PC-9 (cell line): ENCODE results near the gene IFNL1. TPM values are rescaled to one million over a fixed set of nuclear protein-coding genes. Genes with fewer than 3 reads are reported as not detected.

Source experiments
- BruUV-seq: library from RNA; stranded (reverse); fragments of 400-500 nt; replicated peaks from 2 replicates; lab custom pipeline; 2021; lab: Mats Ljungman, UMichigan
- CTCF ChIA-PET: fragments of 300-600 bp; sonication (Branson Sonifier 250); formaldehyde crosslinking; loops from one replicate; lab custom pipeline; 2022; ENCODE audit warnings: antibody characterized with exemption; lab: Charles Lee
- POLR2A ChIA-PET: fragments of 300-600 bp; sonication (Branson Sonifier 250); formaldehyde crosslinking; loops from one replicate; lab custom pipeline; 2022; ENCODE audit warnings: antibody characterized with exemption; ENCODE audit not compliant: unreplicated experiment; lab: Charles Lee
- DNase-seq, 2 experiments: peaks; one replicate each; pipeline versions ENCODE4 v3.0.0 to v3.0.0-alpha.2; 2015 to 2022; ENCODE audit warnings: mixed read lengths in 1 of 2
- H2AFZ ChIP-seq: fragments of 200-600 bp; sonication (generic); 2 replicates; pipeline ENCODE4 v1.8.1; 2017; ENCODE audit warnings: antibody characterized with exemption
- H3F3A ChIP-seq: fragments of 200-600 bp; sonication (generic); 2 replicates; pipeline ENCODE4 v1.8.1; 2017; ENCODE audit warnings: antibody characterized with exemption, mild to moderate bottlenecking, low read depth; ENCODE audit not compliant: insufficient read depth
- H3K27ac ChIP-seq: fragments of 200-600 bp; sonication (generic); 2 replicates; pipeline ENCODE4 v1.6.1; 2016; ENCODE audit warnings: mixed run types
- H3K27me3 ChIP-seq: fragments of 200-600 bp; sonication (generic); 2 replicates; pipeline ENCODE4 v1.6.1; 2016; ENCODE audit warnings: low read depth, mixed run types; ENCODE audit not compliant: insufficient read depth
- H3K36me3 ChIP-seq: fragments of 200-600 bp; sonication (generic); 2 replicates; pipeline ENCODE4 v1.6.1; 2016; ENCODE audit warnings: low read depth, mixed run types
- H3K4me1 ChIP-seq: fragments of 200-600 bp; sonication (generic); replicated peaks from 2 replicates; pipeline ENCODE4 v1.6.1; 2016; ENCODE audit warnings: mixed run types; ENCODE audit not compliant: insufficient read depth
- H3K4me2 ChIP-seq: fragments of 200-600 bp; sonication (generic); 2 replicates; pipeline ENCODE4 v1.6.1; 2017; ENCODE audit warnings: mixed run types
- H3K4me3 ChIP-seq: fragments of 200-600 bp; sonication (generic); 2 replicates; pipeline ENCODE4 v1.6.1; 2016; ENCODE audit warnings: mixed run types
- H3K79me2 ChIP-seq: fragments of 200-600 bp; sonication (generic); 2 replicates; pipeline ENCODE4 v1.6.1; 2017; ENCODE audit warnings: low read depth, mixed run types
- H3K9me2 ChIP-seq: fragments of 200-600 bp; sonication (generic); 2 replicates; pipeline ENCODE4 v1.8.1; 2017; ENCODE audit warnings: mild to moderate bottlenecking; ENCODE audit not compliant: insufficient read depth
- H3K9me3 ChIP-seq: fragments of 200-600 bp; sonication (generic); 2 replicates; pipeline ENCODE4 v1.8.1; 2016; ENCODE audit warnings: low read depth; ENCODE audit not compliant: insufficient read depth
- H4K20me1 ChIP-seq: fragments of 200-600 bp; sonication (generic); 2 replicates; pipeline ENCODE4 v1.8.1; 2017; ENCODE audit not compliant: insufficient read depth
- CTCF ChIP-seq: fragments of 200-600 bp; sonication (generic); conservative IDR thresholded peaks from 2 replicates; pipeline ENCODE4 v1.6.1; 2017; ENCODE audit warnings: mixed run types, antibody characterized with exemption, mild to moderate bottlenecking, moderate library complexity
- EZH2 ChIP-seq: fragments of 200-600 bp; sonication (generic); IDR thresholded peaks from 2 replicates; pipeline ENCODE4 v1.8.0; 2017; ENCODE audit warnings: antibody characterized with exemption, low read depth
- intact Hi-C: fragments of 100-400 bp; cut with micrococcal nuclease; formaldehyde crosslinking; loops from one replicate; pipeline ENCODE4 v1.10.0; 2022; ENCODE audit not compliant: unreplicated experiment
- total RNA-seq: library from RNA; stranded (reverse); gene quantifications from 2 replicates; pipeline ENCODE4 v1.2.3, GENCODE V29; 2021

The IFNL1 gene
- total RNA-seq, 1 experiment from 2014 or later = not detected

DNA sequence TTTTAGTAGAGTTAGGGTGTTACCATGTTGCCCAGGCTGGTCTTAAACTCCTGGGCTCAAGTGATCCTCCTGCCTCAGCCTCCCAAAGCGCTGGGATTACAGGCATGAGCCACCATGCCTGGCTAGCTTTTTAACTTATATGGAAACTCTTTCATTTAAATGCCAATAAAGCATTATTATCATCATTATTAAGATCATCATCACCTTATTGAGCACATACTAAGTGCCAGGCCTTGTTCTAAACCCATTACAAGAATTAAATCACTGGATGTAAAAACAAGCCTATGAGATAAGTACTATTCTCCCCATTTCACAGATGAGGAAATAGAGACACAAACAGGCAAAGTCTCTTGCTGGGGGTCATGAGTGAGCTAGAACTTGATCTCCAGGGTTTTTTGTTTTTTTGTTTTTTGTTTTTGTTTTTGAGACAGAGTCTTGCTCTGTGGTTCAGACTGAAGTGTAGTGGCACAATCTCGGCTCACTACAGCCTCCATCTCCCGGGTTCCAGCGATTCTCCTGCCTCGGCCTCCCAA lies 38.3 kb downstream of the IFNL1 start:
- POLR2A ChIA-PET = interaction anchor here (0.6 kb wide), 1 partner anchor 292 kb away, joined by 7 read pairs; no protein-coding TSS in a partner anchor
- Histone ChIP-seq H3F3A (peaks cover 18% of the 10 kb centered on the region; the same call in 1 of the 2 replicates), H4K20me1 (no peaks in the 10 kb centered on the region), H3K27me3 (no peaks in the 10 kb centered on the region), H3K4me2 (no peak overlapping the region), H2AFZ (no peak overlapping the region), H3K79me2 (no peaks in the 10 kb centered on the region), H3K27ac (no peak overlapping the region), H3K36me3 (no peaks in the 10 kb centered on the region), H3K4me1 (no peaks in the 10 kb centered on the region; the same call in 1 of the 2 replicates), H3K4me3 (no peak overlapping the region), H3K9me2 (no peaks in the 10 kb centered on the region), H3K9me3 (no peaks in the 10 kb centered on the region)
- no peak for DNase-seq
- no TSS peak for BruUV-seq
- TF ChIP-seq CTCF (no peak), EZH2 (no peak)
- CTCF ChIA-PET = no interaction called here
- intact Hi-C loops = no loop called here

GRCh38 chr19:39335168-39335548 lies 39.0 kb downstream of the IFNL1 start:
- POLR2A ChIA-PET = no interaction called here
- Histone ChIP-seq H3K9me3 (no peaks in the 10 kb centered on the region), H3K4me3 (no peak overlapping the region), H3K27me3 (no peaks in the 10 kb centered on the region), H3K27ac (no peak overlapping the region), H3K4me1 (peaks cover 2% of the 10 kb centered on the region; the same call in 1 of the 2 replicates), H3K36me3 (no peaks in the 10 kb centered on the region), H3K79me2 (0 out of 2 replicates have a peak, but pooled peaks cover under 1% of the 10 kb centered on the region), H3K9me2 (no peaks in the 10 kb centered on the region), H3K4me2 (no peak overlapping the region), H2AFZ (no peak overlapping the region), H3F3A (peaks cover 18% of the 10 kb centered on the region; the same call in 1 of the 2 replicates), H4K20me1 (no peaks in the 10 kb centered on the region)
- DNase-seq = no peak
- no TSS peak for BruUV-seq
- TF ChIP-seq EZH2 (no peak), CTCF (no peak)
- intact Hi-C loops = no loop called here
- CTCF ChIA-PET = no interaction called here

DNA sequence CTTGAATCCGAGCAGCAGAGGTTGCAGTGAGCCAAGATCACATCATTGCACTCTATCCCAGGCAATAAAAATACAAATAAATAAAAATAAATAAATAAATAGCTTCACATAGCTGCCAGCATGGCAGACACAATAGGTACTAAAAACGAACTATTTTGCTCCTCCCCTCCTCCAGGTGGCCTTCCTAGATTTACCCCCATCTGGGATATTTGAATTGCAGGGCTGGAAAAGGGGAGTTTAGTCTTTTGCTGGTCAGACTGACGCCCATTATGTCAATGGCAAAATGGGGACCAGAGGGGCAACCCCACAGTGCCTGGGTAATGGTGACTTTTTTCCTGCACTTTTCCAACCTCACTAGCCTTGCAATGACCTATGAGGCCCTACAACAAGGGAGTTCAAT lies 40.3 kb downstream of the IFNL1 start:
- H3K4me3 ChIP-seq = no peak overlapping the region
- POLR2A ChIA-PET = no interaction called here
- no peaks in the 10 kb centered on the region for H3K27me3 ChIP-seq
- BruUV-seq = no TSS peak
- no peaks in the 10 kb centered on the region for H3K36me3 ChIP-seq
- H3K9me3 ChIP-seq = no peaks in the 10 kb centered on the region
- intact Hi-C loops = no loop called here
- H3K4me1 ChIP-seq = peaks cover 10% of the 10 kb centered on the region
- TF ChIP-seq CTCF = no peak
- TF ChIP-seq EZH2 = no peak
- H3F3A ChIP-seq = peaks cover 10% of the 10 kb centered on the region; the same call in 1 of the 2 replicates
- no peaks in the 10 kb centered on the region for H4K20me1 ChIP-seq
- no peak overlapping the region for H2AFZ ChIP-seq
- CTCF ChIA-PET = interaction anchor here (0.7 kb wide), 1 partner anchor 100 kb away, joined by 3 read pairs; no protein-coding TSS in a partner anchor
- H3K4me2 ChIP-seq = no peak overlapping the region
- no peak for DNase-seq
- H3K27ac ChIP-seq = no peak overlapping the region
- H3K79me2 ChIP-seq = peaks cover 10% of the 10 kb centered on the region; the same call in 1 of the 2 replicates
- no peaks in the 10 kb centered on the region for H3K9me2 ChIP-seq
